Activated CD8-positive, alpha-beta memory T cell treated with anti-CD3 and anti-CD28 coated beads, Interleukin-2, amount 50 U/mL, for 1 hour (primary cell): Measurements from ENCODE around the gene NRXN3.

Experiments
- DNase-seq: peaks from one replicate; pipeline ENCODE4 v3.0.0-alpha.2; 2020; ENCODE audit errors: extremely low read depth

Gene NRXN3

GRCh38 chr14:79201564-79202207 is 1031.5 kb downstream of the NRXN3 start:
- DNase-seq, result no peak

GRCh38 chr14:79204591-79204990 is 1034.4 kb downstream of the NRXN3 start:
- DNase-seq, result no peak

GRCh38 chr14:79209418-79209817 is 1039.2 kb downstream of the NRXN3 start:
- no peak for DNase-seq

- no peak for DNase-seq
Measured at GRCh38 chr14:79225815-79226214, 1055.6 kb downstream of the NRXN3 start.

- DNase-seq, result no peak
Measured at GRCh38 chr14:79229383-79229909, 1059.3 kb downstream of the NRXN3 start.

GRCh38 chr14:79242666-79243065 is 1072.5 kb downstream of the NRXN3 start:
- DNase-seq, result no peak

GRCh38 chr14:79246173-79246572 is 1076.0 kb downstream of the NRXN3 start:
- DNase-seq, result no peak

- no peak for DNase-seq
Measured at GRCh38 chr14:79248126-79248525, 1078.0 kb downstream of the NRXN3 start.

GRCh38 chr14:79248771-79249170 is 1078.6 kb downstream of the NRXN3 start:
- no peak for DNase-seq

GRCh38 chr14:79251278-79251677 is 1081.1 kb downstream of the NRXN3 start:
- no peak for DNase-seq

- DNase-seq, result no peak
Measured at GRCh38 chr14:79253576-79253975, 1083.4 kb downstream of the NRXN3 start.

- no peak for DNase-seq
Measured at GRCh38 chr14:79254069-79254775, 1084.0 kb downstream of the NRXN3 start.

- no peak for DNase-seq
Measured at GRCh38 chr14:79256380-79256779, 1086.2 kb downstream of the NRXN3 start.

- no peak for DNase-seq
Measured at GRCh38 chr14:79260406-79260805, 1090.2 kb downstream of the NRXN3 start.

GRCh38 chr14:79265366-79265946 is 1095.3 kb downstream of the NRXN3 start:
- no peak for DNase-seq

- DNase-seq, result no peak
Measured at GRCh38 chr14:79270361-79270760, 1100.2 kb downstream of the NRXN3 start.

- no peak for DNase-seq
Measured at GRCh38 chr14:79271122-79271521, 1100.9 kb downstream of the NRXN3 start.

- DNase-seq, result no peak
Measured at GRCh38 chr14:79274641-79275291, 1104.6 kb downstream of the NRXN3 start.

- DNase-seq, result no peak
Measured at GRCh38 chr14:79275292-79275655, 1105.1 kb downstream of the NRXN3 start.

- DNase-seq, result no peak
Measured at GRCh38 chr14:79278286-79278797, 1108.2 kb downstream of the NRXN3 start.

- DNase-seq, result no peak
Measured at GRCh38 chr14:79278798-79279644, 1108.8 kb downstream of the NRXN3 start.
